Endometrial microvascular endothelial cells (primary cell): Measurements from ENCODE around the gene SIAH3. TPM values are rescaled to one million over a fixed set of nuclear protein-coding genes. Genes with fewer than 3 reads are reported as not detected.
"Not testable (repeated sequence)": the region's sequence is repeated elsewhere in the genome, so short reads cannot be mapped to it uniquely, and the experiment has no call there.

Source experiments
- in situ Hi-C: cut with HindIII; loops from 2 replicates; pipeline ENCODE4 v1.10.0; 2017; ENCODE audit warnings: low sequenced_read_pairs, low pct_unique_long_range_greater_than_20kb; ENCODE audit errors: inconsistent ontology term
- total RNA-seq: library from RNA; depleted of rRNA; stranded (reverse); fragments of >200 nt; gene quantifications from one replicate; pipeline ENCODE4 v1.2.3, GENCODE V29; 2015; ENCODE audit errors: inconsistent ontology term

Gene SIAH3
- total RNA-seq, 1 donor from 2014 or later = not detected

- in situ Hi-C loops = no loop called here
Measured at GRCh38 chr13:45763419-45763818, 88.1 kb downstream of the SIAH3 start.

- in situ Hi-C loops = not testable (repeated sequence)
Measured at GRCh38 chr13:45757589-45757988, 94.0 kb downstream of the SIAH3 start.

GRCh38 chr13:45756498-45756897, 95.1 kb downstream of the SIAH3 start:
- in situ Hi-C loops = not testable (repeated sequence)

DNA sequence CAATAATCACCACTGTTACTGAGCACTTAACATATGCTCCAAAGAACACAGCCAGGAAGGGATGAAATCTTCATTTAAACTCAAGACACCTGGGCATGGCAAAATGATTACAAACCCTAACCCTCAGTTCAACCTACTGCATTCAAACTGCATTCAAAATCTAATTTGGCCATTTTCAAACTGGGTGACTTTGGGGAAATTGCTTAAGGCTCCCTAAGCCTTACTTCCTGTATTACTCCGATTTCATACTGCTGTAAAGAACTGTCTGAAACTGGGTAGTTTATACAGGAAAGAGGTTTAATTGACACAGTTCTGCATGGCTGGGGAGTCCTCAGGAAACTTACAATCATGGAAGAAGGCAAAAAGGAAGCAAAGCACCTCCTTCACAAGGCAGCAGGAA, 99.0 kb downstream of the SIAH3 start:
- in situ Hi-C loops = no loop called here

- in situ Hi-C loops = no loop called here
Measured at GRCh38 chr13:45751885-45752284, 99.7 kb downstream of the SIAH3 start.

GRCh38 chr13:45750566-45750965, 101.0 kb downstream of the SIAH3 start:
- in situ Hi-C loops = no loop called here

DNA sequence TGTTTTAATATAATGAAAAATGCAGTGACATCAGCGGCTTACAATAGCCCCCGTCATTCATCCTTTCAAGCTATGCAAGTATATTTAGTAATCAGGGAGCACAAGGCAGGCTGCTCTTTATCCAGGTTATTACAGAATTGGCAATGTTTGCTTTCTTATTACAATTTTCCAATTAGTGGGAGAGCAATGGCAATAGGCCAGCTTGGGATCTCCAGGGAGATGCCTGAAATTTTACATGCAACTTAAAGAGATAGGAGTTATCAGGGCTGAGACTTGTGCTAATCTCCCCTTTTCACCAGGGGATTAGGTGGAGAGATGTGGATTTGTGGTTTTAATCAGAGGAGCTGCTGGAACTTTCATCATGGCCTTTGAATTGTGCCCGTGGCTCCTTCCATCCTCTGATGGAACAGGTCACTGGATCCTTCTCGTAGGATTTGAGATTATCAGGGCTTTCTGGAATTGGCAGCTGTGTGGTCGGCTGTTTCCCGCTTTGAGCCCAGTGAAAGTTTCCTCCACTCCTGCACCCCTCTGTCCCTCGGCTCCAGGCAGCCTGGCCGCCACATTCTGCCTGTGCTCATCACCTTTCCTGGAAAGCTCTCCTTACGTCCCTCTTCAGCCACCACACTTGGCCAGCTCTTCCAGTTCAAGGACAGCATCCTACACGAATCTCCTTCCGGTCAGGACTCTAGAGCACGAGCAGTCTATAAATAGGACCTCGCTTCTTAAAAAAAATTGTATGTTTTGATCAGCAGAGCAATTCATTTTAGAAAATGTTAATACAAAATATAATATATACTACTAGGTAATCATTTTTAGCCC, 102.4 kb downstream of the SIAH3 start:
- in situ Hi-C loops = no loop called here

DNA sequence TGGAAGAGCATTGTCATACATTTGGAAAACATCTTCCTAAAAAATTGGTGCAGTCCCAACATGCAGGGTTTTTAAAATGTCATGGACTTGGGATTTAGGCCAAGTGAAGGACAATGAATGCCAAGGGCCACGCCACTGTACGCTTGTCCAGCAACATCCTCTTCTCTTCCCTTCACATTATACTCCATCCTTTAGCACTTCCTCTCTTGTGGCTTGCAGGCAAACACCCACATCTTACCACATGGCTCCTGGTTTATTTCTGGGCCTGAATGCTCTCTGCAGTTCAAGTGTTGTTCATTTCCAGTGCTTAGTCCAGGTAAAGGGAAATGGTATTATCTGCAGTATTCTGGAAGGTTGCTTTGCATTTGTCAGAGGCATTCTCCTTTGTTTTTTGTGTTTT, 104.5 kb downstream of the SIAH3 start:
- in situ Hi-C loops = no loop called here

DNA sequence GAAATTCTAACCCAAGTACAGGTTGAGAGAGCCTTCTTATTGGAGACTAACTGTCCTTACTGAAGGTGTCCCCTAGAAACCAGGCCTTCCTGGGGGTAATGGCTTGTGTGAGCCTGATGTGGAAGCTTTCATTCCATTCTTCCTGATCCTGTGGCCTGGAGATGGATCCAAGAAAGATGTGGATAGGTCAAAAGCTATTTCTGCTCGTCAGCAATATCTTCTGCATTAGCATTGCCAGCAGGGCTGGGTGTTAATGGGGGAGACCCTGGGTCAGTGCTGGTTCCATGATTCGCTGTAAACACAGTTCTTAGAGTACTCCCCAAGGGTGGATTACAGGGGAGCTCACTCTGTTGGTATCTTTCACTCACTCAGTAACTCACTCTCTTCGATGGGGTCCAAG, 106.6 kb downstream of the SIAH3 start:
- in situ Hi-C loops = no loop called here

GRCh38 chr13:45742985-45743384, 108.6 kb downstream of the SIAH3 start:
- in situ Hi-C loops = no loop called here

DNA sequence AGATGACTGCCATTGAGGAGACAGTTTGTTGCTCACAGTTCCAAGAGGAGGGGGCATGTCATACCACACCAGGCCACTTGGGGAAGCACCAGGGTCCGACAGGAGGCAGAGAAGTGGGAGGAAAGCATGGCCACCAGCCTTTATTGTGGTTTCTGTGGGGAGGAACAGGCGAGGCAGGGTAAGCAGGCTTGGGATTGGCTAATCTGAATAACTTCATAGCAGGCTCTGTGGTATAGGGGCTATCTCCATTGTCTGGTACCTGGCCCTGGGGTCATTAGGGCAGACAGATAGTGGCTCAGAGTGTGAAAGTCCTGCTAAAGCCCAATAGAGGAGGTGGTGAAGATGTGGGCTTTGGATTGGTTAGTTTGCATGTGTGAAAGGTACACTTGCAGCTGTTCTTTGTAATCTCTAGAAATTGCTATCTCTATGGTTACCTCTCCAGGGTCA, 114.0 kb downstream of the SIAH3 start:
- in situ Hi-C loops = no loop called here

- in situ Hi-C loops = no loop called here
Measured at GRCh38 chr13:45733361-45733760, 118.2 kb downstream of the SIAH3 start.

GRCh38 chr13:45732916-45733315, 118.6 kb downstream of the SIAH3 start:
- in situ Hi-C loops = no loop called here

DNA sequence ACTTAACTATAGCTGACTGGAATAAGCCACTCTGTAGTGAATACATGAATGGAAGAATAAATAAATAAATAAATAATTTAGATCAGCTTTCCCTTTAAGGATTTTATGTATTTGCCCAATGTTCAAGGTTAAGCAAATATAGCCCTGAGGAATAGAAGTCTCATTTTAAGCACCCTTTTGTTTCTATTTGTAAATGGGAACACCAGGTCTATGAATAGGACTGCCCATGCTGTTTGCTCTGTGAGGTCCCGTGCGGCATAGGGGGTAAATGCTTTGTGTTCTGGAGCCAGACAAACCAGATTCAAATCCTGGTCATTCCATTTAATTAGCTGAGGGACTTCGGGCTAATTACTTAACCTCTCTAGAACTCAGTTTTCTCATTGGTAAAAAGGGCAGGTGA, 120.1 kb downstream of the SIAH3 start:
- in situ Hi-C loops = no loop called here

DNA sequence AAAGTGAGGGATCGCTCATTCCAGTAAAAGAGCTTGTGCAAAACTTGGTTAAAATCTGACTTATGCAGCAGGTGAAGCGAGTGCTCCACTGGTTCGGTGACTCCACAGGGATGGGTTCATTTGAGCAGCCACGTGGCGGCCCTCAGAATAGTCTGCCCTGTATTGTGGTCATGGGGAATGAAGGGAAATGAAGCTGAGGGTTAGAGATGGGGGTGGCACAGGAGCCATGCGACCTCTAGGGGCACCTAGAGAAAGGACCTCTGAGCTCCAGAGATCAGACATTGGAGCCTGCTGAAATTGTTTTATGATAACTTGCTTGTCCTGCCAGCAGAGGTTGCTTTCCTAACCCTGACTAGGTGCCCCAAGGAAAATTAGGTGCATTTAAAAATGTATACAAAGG, 122.8 kb downstream of the SIAH3 start:
- in situ Hi-C loops = no loop called here

Other genes starting within 250 kb of the SIAH3 start
- not detected for gene ERICH6B, start 236.0 kb downstream of the SIAH3 start, total RNA-seq
- gene CBY2, start 149.4 kb downstream of the SIAH3 start, total RNA-seq = not detected
- gene ZC3H13, start 201.0 kb upstream of the SIAH3 start, total RNA-seq = 8.5 TPM